ENCODE results near the gene FNIP2. TPM values are rescaled to one million over a fixed set of nuclear protein-coding genes. Genes with fewer than 3 reads are reported as not detected.

Gene FNIP2
- total and polyA plus RNA-seq, 10 donors, result 2.4 to 59.1 (median 36.7) TPM

GRCh38 chr4:158812133-158812532, 43.3 kb downstream of the FNIP2 start:
- no peak for DNase-seq
- intact Hi-C loops (cut with DNase I; ENCODE audit: low total_unique reads), result no loop called here
- H3K4me3 ChIP-seq, result no peak overlapping the region
- TF ChIP-seq POLR2A (IDR thresholded peaks at IDR 0.05) (no peak), POLR2AphosphoS5 (IDR thresholded peaks at IDR 0.05) (no peak), CTCF (IDR thresholded peaks at IDR 0.05 in 8 of 11, conservative IDR thresholded peaks at IDR 0.05 in 3 of 11) (no peak)
- H3K27ac ChIP-seq, result peak overlapping the region in 5 of 8 donors; percentile 28 to 81 (median 76)
- 66 to 90% (median 81%) methylated on average over 2 of the region's 2 CpGs for WGBS, 5 donors
- H3K4me1 ChIP-seq, result peaks cover 15 to 81% (median 36%) of the 10 kb centered on the region in 6 donors
- H3K36me3 ChIP-seq, result no peaks in the 10 kb centered on the region
- H3K27me3 ChIP-seq (replicated peaks in 1 of 7), result peaks cover 0 to 82% (median 0%) of the 10 kb centered on the region in 7 donors
- no peaks in the 10 kb centered on the region for H3K9me3 ChIP-seq

GRCh38 chr4:158812543-158812942, 43.7 kb downstream of the FNIP2 start:
- H3K27ac ChIP-seq, result peak overlapping the region in 4 of 8 donors; percentile 75 to 81 (median 76)
- no peaks in the 10 kb centered on the region for H3K9me3 ChIP-seq
- peaks cover 0 to 82% (median 0%) of the 10 kb centered on the region in 7 donors for H3K27me3 ChIP-seq (replicated peaks in 1 of 7)
- intact Hi-C loops (cut with DNase I; ENCODE audit: low total_unique reads), result no loop called here
- H3K36me3 ChIP-seq, result no peaks in the 10 kb centered on the region
- H3K4me1 ChIP-seq, result peaks cover 15 to 82% (median 36%) of the 10 kb centered on the region in 6 donors
- no peak overlapping the region for H3K4me3 ChIP-seq
- no peak for DNase-seq
- no peak for TF ChIP-seq CTCF (IDR thresholded peaks at IDR 0.05 in 8 of 11, conservative IDR thresholded peaks at IDR 0.05 in 3 of 11)

- intact Hi-C loops (cut with DNase I; ENCODE audit: low total_unique reads), result no loop called here
- H3K4me1 ChIP-seq, result peaks cover 15 to 82% (median 34%) of the 10 kb centered on the region in 6 donors
- no peak overlapping the region for H3K4me3 ChIP-seq
- no peak for DNase-seq
- no peak for TF ChIP-seq POLR2AphosphoS5 (IDR thresholded peaks at IDR 0.05)
- no peak for TF ChIP-seq CTCF (IDR thresholded peaks at IDR 0.05 in 8 of 11, conservative IDR thresholded peaks at IDR 0.05 in 3 of 11)
- no peak for TF ChIP-seq POLR2A (IDR thresholded peaks at IDR 0.05)
- 89 to 96% (median 95%) methylated on average over 3 of the region's 3 CpGs for WGBS, 5 donors
- H3K27me3 ChIP-seq (replicated peaks in 1 of 7), result peaks cover 0 to 82% (median 0%) of the 10 kb centered on the region in 7 donors
- no peaks in the 10 kb centered on the region for H3K36me3 ChIP-seq
- H3K27ac ChIP-seq, result peak overlapping the region in 2 of 8 donors; percentile 77 to 81
- H3K9me3 ChIP-seq, result no peaks in the 10 kb centered on the region
Observed at GRCh38 chr4:158813113-158813512, 44.3 kb downstream of the FNIP2 start.

- DNase-seq, result no peak
- Histone ChIP-seq H3K27me3 (replicated peaks in 1 of 7) (peaks cover 0 to 81% (median 0%) of the 10 kb centered on the region in 7 donors), H3K27ac (peak overlapping the region in 4 of 8 donors; percentile 11 to 33 (median 17)), H3K36me3 (no peaks in the 10 kb centered on the region), H3K4me1 (peaks cover 15 to 82% (median 38%) of the 10 kb centered on the region in 6 donors), H3K9me3 (no peaks in the 10 kb centered on the region), H3K4me3 (no peak overlapping the region)
- intact Hi-C loops (cut with DNase I; ENCODE audit: low total_unique reads), result no loop called here
- WGBS, 5 donors, result 63 to 76% (median 63%) methylated on average over 3 of the region's 3 CpGs
- no peak for TF ChIP-seq POLR2AphosphoS5 (IDR thresholded peaks at IDR 0.05)
- TF ChIP-seq POLR2A (IDR thresholded peaks at IDR 0.05), result no peak
Observed at GRCh38 chr4:158814207-158814606, 45.4 kb downstream of the FNIP2 start.
